IMR-90 (cell line): ENCODE measurements around the gene RBPJ. TPM values are rescaled to one million over a fixed set of nuclear protein-coding genes. Genes with fewer than 3 reads are reported as not detected.

Experiments used
- ATAC-seq: fragments of 200-7000 bp; cut with Tn5 transposase; 2 replicates; pipeline ENCODE4 v1.9.1; 2020; ENCODE audit warnings: low read depth, mild to moderate bottlenecking, moderate library complexity
- BruUV-seq: library from RNA; stranded (reverse); fragments of 400-500 nt; replicated peaks from 2 replicates; lab custom pipeline; 2021; lab: Mats Ljungman, UMichigan
- CTCF ChIA-PET: fragments of 300-600 bp; formaldehyde crosslinking; extraction: SDS; loops from one replicate; lab custom pipeline; 2021; ENCODE audit warnings: antibody characterized with exemption; lab: Yijun Ruan, JAX
- POLR2A ChIA-PET: fragments of 300-600 bp; sonication (Branson Sonifier 250); formaldehyde crosslinking; loops from one replicate; lab custom pipeline; 2022; ENCODE audit warnings: antibody characterized with exemption; ENCODE audit not compliant: unreplicated experiment; lab: Charles Lee
- DNase-seq: peaks from one replicate; pipeline ENCODE4 v3.0.0; 2013
- H2AFZ ChIP-seq: replicated peaks from 2 replicates; pipeline ENCODE3; 2013; ENCODE audit warnings: low read length, mild to moderate bottlenecking; ENCODE audit not compliant: poor library complexity
- H2AK5ac ChIP-seq: 2 replicates; pipeline ENCODE4 v1.6.1; 2013; ENCODE audit warnings: low read depth, low read length, inconsistent platforms
- H2AK9ac ChIP-seq: replicated peaks from 2 replicates; pipeline ENCODE3; 2013; ENCODE audit warnings: mild to moderate bottlenecking, low read depth, low read length, moderate library complexity; ENCODE audit not compliant: poor library complexity
- H2BK120ac ChIP-seq: 2 replicates; pipeline ENCODE4 v1.6.1; 2013; ENCODE audit warnings: low read depth, low read length, inconsistent platforms
- H2BK15ac ChIP-seq: 3 replicates; pipeline ENCODE4 v1.6.1; 2013; ENCODE audit warnings: low read depth, low read length, inconsistent platforms
- H2BK20ac ChIP-seq: 2 replicates; pipeline ENCODE4 v1.6.1; 2013; ENCODE audit warnings: low read depth, mild to moderate bottlenecking, inconsistent platforms, low read length, moderate library complexity
- H2BK5ac ChIP-seq: 2 replicates; pipeline ENCODE4 v1.6.1; 2013; ENCODE audit warnings: mild to moderate bottlenecking, low read depth, low read length, inconsistent platforms; ENCODE audit not compliant: poor library complexity, severe bottlenecking
- H3K14ac ChIP-seq: replicated peaks from 2 replicates; pipeline ENCODE4 v1.6.1; 2013; ENCODE audit warnings: low read depth, low read length, inconsistent platforms
- H3K18ac ChIP-seq: 2 replicates; pipeline ENCODE4 v1.6.1; 2013; ENCODE audit warnings: low read depth, low read length, control low read depth
- H3K23ac ChIP-seq: 2 replicates; pipeline ENCODE4 v1.6.1; 2013; ENCODE audit warnings: low read depth, low read length, inconsistent platforms
- H3K27ac ChIP-seq: 2 replicates; pipeline ENCODE4 v1.5.1; 2013; ENCODE audit warnings: mild to moderate bottlenecking, control low read depth, low read length; ENCODE audit not compliant: insufficient read depth
- H3K27me3 ChIP-seq: 2 replicates; pipeline ENCODE4 v1.6.1; 2013; ENCODE audit warnings: low read length; ENCODE audit not compliant: control insufficient read depth, insufficient read depth
- H3K36me3 ChIP-seq: 2 replicates; pipeline ENCODE4 v1.6.1; 2013; ENCODE audit warnings: low read length, mixed read lengths; ENCODE audit not compliant: control insufficient read depth, insufficient read depth
- H3K4ac ChIP-seq: 2 replicates; pipeline ENCODE4 v1.6.1; 2013; ENCODE audit warnings: low read depth, low read length, inconsistent platforms
- H3K4me1 ChIP-seq: 2 replicates; pipeline ENCODE4 v1.6.1; 2013; ENCODE audit warnings: low read length, mixed read lengths; ENCODE audit not compliant: control insufficient read depth, insufficient read depth
- H3K4me2 ChIP-seq: 2 replicates; pipeline ENCODE4 v1.6.1; 2013; ENCODE audit warnings: low read depth, mild to moderate bottlenecking, control low read depth, low read length, moderate library complexity
- H3K4me3 ChIP-seq: 2 replicates; pipeline ENCODE4 v1.5.1; 2013; ENCODE audit warnings: low read depth, mild to moderate bottlenecking, control low read depth, low read length, moderate library complexity; ENCODE audit not compliant: insufficient read depth
- H3K56ac ChIP-seq: 2 replicates; pipeline ENCODE4 v1.6.1; 2013; ENCODE audit warnings: low read length, inconsistent platforms; ENCODE audit not compliant: insufficient read depth; ENCODE audit errors: extremely low read depth
- H3K79me1 ChIP-seq, 2 experiments: 2 replicates each; pipeline ENCODE4 v1.6.1; 2013; ENCODE audit warnings: low read length in 2 of 2, inconsistent platforms in 1 of 2, low read depth in 1 of 2
- H3K9ac ChIP-seq: 2 replicates; pipeline ENCODE4 v1.6.1; 2013; ENCODE audit warnings: low read depth, low read length, control low read depth
- H3K9me1 ChIP-seq: 2 replicates; pipeline ENCODE4 v1.6.1; 2013; ENCODE audit warnings: low read length, inconsistent platforms; ENCODE audit not compliant: insufficient read depth
- H3K9me3 ChIP-seq: 2 replicates; pipeline ENCODE4 v1.6.1; 2013; ENCODE audit warnings: low read length; ENCODE audit not compliant: control insufficient read depth, insufficient read depth
- H4K20me1 ChIP-seq: 2 replicates; pipeline ENCODE4 v1.6.1; 2013; ENCODE audit warnings: low read length, inconsistent platforms; ENCODE audit not compliant: insufficient read depth
- H4K5ac ChIP-seq: 2 replicates; pipeline ENCODE4 v1.6.1; 2013; ENCODE audit warnings: mild to moderate bottlenecking, low read depth, low read length, control low read depth
- H4K8ac ChIP-seq, 2 experiments: 2 replicates each; pipeline ENCODE4 v1.6.1; 2013; ENCODE audit warnings: low read depth in 2 of 2, low read length in 2 of 2, control low read depth in 1 of 2, inconsistent platforms in 1 of 2
- H4K91ac ChIP-seq: 2 replicates; pipeline ENCODE4 v1.6.1; 2013; ENCODE audit warnings: low read depth, low read length, inconsistent platforms; ENCODE audit not compliant: insufficient read depth
- BHLHE40 ChIP-seq: fragments of 150-350 bp; IDR thresholded peaks from 2 replicates; pipeline ENCODE4 v1.6.1; 2016; ENCODE audit warnings: mild to moderate bottlenecking, low read depth, low read length
- CEBPB ChIP-seq: IDR thresholded peaks from 2 replicates; pipeline ENCODE4 v1.6.1; 2012; ENCODE audit warnings: low read depth, low read length, improper control_type of control experiment
- CHD1 ChIP-seq: IDR thresholded peaks from 2 replicates; pipeline ENCODE4 v1.6.1; 2012; ENCODE audit warnings: low read depth, low read length, improper control_type of control experiment
- FOS ChIP-seq: fragments of 150-350 bp; IDR thresholded peaks from 2 replicates; pipeline ENCODE4 v1.6.1; 2016; ENCODE audit warnings: low read depth, low read length
- MAFK ChIP-seq: IDR thresholded peaks from 2 replicates; pipeline ENCODE4 v1.6.1; 2012; ENCODE audit warnings: low read depth, low read length, improper control_type of control experiment
- MAZ ChIP-seq: IDR thresholded peaks from 2 replicates; pipeline ENCODE4 v1.6.1; 2012; ENCODE audit warnings: low read depth, mild to moderate bottlenecking, low read length, improper control_type of control experiment, moderate library complexity, borderline replicate concordance
- MXI1 ChIP-seq: IDR thresholded peaks from 2 replicates; pipeline ENCODE4 v1.6.1; 2012; ENCODE audit warnings: low read depth, mild to moderate bottlenecking, low read length, moderate library complexity, borderline replicate concordance
- NFE2L2 ChIP-seq: fragments of 150-350 bp; IDR thresholded peaks from 2 replicates; pipeline ENCODE4 v1.6.1; 2016; ENCODE audit warnings: low read depth, mild to moderate bottlenecking, low read length
- POLR2A ChIP-seq: IDR thresholded peaks from 2 replicates; pipeline ENCODE4 v1.6.1; 2012; ENCODE audit warnings: mild to moderate bottlenecking, low read depth, low read length
- RAD21 ChIP-seq: IDR thresholded peaks from 2 replicates; pipeline ENCODE4 v1.6.1; 2012; ENCODE audit warnings: low read length, improper control_type of control experiment
- RCOR1 ChIP-seq: IDR thresholded peaks from 2 replicates; pipeline ENCODE4 v1.6.1; 2012; ENCODE audit warnings: mild to moderate bottlenecking, low read length, improper control_type of control experiment; ENCODE audit not compliant: insufficient replicate concordance
- RFX5 ChIP-seq: IDR thresholded peaks from 2 replicates; pipeline ENCODE4 v1.8.0; 2012; ENCODE audit warnings: low read depth, mild to moderate bottlenecking, low read length, moderate library complexity
- SMC3 ChIP-seq: fragments of 150-350 bp; IDR thresholded peaks from 2 replicates; pipeline ENCODE4 v1.6.1; 2016; ENCODE audit warnings: low read depth, mild to moderate bottlenecking, antibody characterized with exemption, low read length, moderate library complexity
- WGBS, 2 experiments: methylation state at CpG; one replicate each; pipeline versions ENCODE4 v1.1.5 to v1.1.7; 2013; ENCODE audit warnings: missing lambda C conversion rate in 2 of 2; ENCODE audit not compliant: insufficient read length in 1 of 2; ENCODE audit errors: extremely low coverage in 2 of 2; 5-methylcytosine and 5-hydroxymethylcytosine counted together
- dilution Hi-C: fragments of 300-500 bp; cut with HindIII; formaldehyde crosslinking; loops from one replicate; pipeline ENCODE4 v1.14.3; 2018; ENCODE audit warnings: low sequenced_read_pairs; ENCODE audit not compliant: unreplicated experiment
- in situ Hi-C: fragments of 300-500 bp; cut with MboI; formaldehyde crosslinking; loops from 3 replicates; pipeline ENCODE4 v1.14.3; 2019; ENCODE audit warnings: low sequenced_read_pairs, inconsistent platforms, mixed read lengths
- intact Hi-C: fragments of 100-400 bp; cut with micrococcal nuclease; formaldehyde crosslinking; loops from 2 replicates; pipeline ENCODE4 v1.10.0; 2022
- polyA plus RNA-seq, 3 experiments: library from polyadenylated mRNA; depleted of rRNA; stranded (reverse); fragments of >200 nt; gene quantifications; 2 replicates each; pipeline ENCODE4 v1.2.3, GENCODE V29; 2012; ENCODE audit warnings: low replicate concordance in 1 of 3
- total RNA-seq: library from RNA; depleted of rRNA; stranded (reverse); fragments of >200 nt; gene quantifications from 2 replicates; pipeline ENCODE4 v1.2.3, GENCODE V29; 2012
- TF ChIP-seq, protein P1 (sequence below): conservative IDR thresholded peaks from 2 replicates; pipeline ENCODE4 v1.5.1; 2012; ENCODE audit warnings: mild to moderate bottlenecking, low read depth, low read length, improper control_type of control experiment
- TF ChIP-seq, protein P2 (sequence below): fragments of 150-350 bp; IDR thresholded peaks from 2 replicates; pipeline ENCODE4 v1.6.1; 2017; ENCODE audit warnings: mild to moderate bottlenecking, antibody characterized with exemption, low read length, low read depth
- TF ChIP-seq, protein P3 (sequence below): fragments of 150-350 bp; IDR thresholded peaks from 2 replicates; pipeline ENCODE4 v1.6.1; 2016; ENCODE audit warnings: low read depth, mild to moderate bottlenecking, low read length, moderate library complexity, borderline replicate concordance

RBPJ gene
- total and polyA plus RNA-seq, 2 of the 4 experiments (the other 2 are of a cell fraction): 50.3 to 148 TPM

DNA sequence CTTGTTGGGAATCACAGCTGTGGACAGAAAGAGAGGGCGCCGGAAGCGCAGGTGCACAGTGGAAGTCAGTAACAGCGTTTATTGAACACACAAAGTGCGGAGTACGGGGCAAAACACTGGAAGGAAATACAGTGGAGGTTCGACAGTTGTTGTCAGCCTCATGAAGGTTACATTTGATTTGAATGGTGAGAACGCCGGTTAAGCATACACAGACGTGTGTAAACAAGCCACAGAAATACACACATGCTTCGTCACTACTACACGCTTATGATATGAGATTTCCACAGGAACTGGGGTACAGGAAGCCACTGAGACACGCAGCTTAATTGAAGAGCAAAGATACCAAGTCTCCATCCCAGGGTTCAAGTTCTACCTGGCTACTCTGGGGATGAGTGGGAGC, 157.5 kb downstream of the RBPJ start:
- no peak overlapping the region for H3K23ac ChIP-seq
- H3K9ac ChIP-seq: no peak overlapping the region
- H3K36me3 ChIP-seq: no peaks in the 10 kb centered on the region
- no peaks in the 10 kb centered on the region for H4K20me1 ChIP-seq
- H3K14ac ChIP-seq: no peak overlapping the region
- in situ Hi-C loops: no loop called here
- TF ChIP-seq NFE2L2 (no peak), CEBPB (no peak), BHLHE40 (no peak), POLR2A (no peak), MAFK (no peak), RAD21 (no peak), MXI1 (no peak), RFX5 (no peak), FOS (no peak), SMC3 (no peak), CHD1 (no peak), RCOR1 (no peak), MAZ (no peak)
- TF ChIP-seq, protein P1, sequence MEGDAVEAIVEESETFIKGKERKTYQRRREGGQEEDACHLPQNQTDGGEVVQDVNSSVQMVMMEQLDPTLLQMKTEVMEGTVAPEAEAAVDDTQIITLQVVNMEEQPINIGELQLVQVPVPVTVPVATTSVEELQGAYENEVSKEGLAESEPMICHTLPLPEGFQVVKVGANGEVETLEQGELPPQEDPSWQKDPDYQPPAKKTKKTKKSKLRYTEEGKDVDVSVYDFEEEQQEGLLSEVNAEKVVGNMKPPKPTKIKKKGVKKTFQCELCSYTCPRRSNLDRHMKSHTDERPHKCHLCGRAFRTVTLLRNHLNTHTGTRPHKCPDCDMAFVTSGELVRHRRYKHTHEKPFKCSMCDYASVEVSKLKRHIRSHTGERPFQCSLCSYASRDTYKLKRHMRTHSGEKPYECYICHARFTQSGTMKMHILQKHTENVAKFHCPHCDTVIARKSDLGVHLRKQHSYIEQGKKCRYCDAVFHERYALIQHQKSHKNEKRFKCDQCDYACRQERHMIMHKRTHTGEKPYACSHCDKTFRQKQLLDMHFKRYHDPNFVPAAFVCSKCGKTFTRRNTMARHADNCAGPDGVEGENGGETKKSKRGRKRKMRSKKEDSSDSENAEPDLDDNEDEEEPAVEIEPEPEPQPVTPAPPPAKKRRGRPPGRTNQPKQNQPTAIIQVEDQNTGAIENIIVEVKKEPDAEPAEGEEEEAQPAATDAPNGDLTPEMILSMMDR: no peak
- TF ChIP-seq, protein P2, sequence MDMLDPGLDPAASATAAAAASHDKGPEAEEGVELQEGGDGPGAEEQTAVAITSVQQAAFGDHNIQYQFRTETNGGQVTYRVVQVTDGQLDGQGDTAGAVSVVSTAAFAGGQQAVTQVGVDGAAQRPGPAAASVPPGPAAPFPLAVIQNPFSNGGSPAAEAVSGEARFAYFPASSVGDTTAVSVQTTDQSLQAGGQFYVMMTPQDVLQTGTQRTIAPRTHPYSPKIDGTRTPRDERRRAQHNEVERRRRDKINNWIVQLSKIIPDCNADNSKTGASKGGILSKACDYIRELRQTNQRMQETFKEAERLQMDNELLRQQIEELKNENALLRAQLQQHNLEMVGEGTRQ: no peak
- TF ChIP-seq, protein P3, sequence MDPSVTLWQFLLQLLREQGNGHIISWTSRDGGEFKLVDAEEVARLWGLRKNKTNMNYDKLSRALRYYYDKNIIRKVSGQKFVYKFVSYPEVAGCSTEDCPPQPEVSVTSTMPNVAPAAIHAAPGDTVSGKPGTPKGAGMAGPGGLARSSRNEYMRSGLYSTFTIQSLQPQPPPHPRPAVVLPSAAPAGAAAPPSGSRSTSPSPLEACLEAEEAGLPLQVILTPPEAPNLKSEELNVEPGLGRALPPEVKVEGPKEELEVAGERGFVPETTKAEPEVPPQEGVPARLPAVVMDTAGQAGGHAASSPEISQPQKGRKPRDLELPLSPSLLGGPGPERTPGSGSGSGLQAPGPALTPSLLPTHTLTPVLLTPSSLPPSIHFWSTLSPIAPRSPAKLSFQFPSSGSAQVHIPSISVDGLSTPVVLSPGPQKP: no peak
- H2BK20ac ChIP-seq: 0 out of 2 replicates have a peak overlapping the region, but pooled peaks have one; percentile 6
- no peak overlapping the region for H2AK5ac ChIP-seq
- intact Hi-C loops: no loop called here
- dilution Hi-C loops: no loop called here
- peaks cover 5% of the 10 kb centered on the region; the same call in 1 of the 2 replicates for H3K27me3 ChIP-seq
- H2BK120ac ChIP-seq: no peak overlapping the region
- no peak overlapping the region for H3K4me3 ChIP-seq
- H2BK15ac ChIP-seq: no peak overlapping the region
- no peaks in the 10 kb centered on the region for H3K79me1 ChIP-seq
- no peak overlapping the region for H3K56ac ChIP-seq
- DNase-seq: no peak
- ChIA-PET CTCF (no interaction called here), POLR2A (no interaction called here)
- H3K18ac ChIP-seq: no peak overlapping the region
- H3K9me3 ChIP-seq: no peaks in the 10 kb centered on the region
- no peak for ATAC-seq
- H3K4me2 ChIP-seq: no peak overlapping the region
- no peak overlapping the region for H2BK5ac ChIP-seq
- H2AFZ ChIP-seq: peak overlapping the region; percentile 2
- H3K27ac ChIP-seq: no peak overlapping the region
- no peak overlapping the region for H2AK9ac ChIP-seq
- no peaks in the 10 kb centered on the region for H3K4me1 ChIP-seq
- 94% methylated on average over 3 of the region's 13 CpGs; no CpG with 5 or more reads in 1 of the 2 experiments for WGBS, 2 experiments
- no peak overlapping the region for H3K4ac ChIP-seq
- H4K5ac ChIP-seq: no peak overlapping the region
- BruUV-seq: no TSS peak
- no peak overlapping the region for H4K91ac ChIP-seq
- no peak overlapping the region for H4K8ac ChIP-seq
- H3K9me1 ChIP-seq: no peaks in the 10 kb centered on the region
